ENCODE measurements around the gene ITPKB. TPM values are rescaled to one million over a fixed set of nuclear protein-coding genes. Genes with fewer than 3 reads are reported as not detected.

ITPKB gene
- total RNA-seq, 1 experiment from 2014 or later, result 4.4 TPM

DNA sequence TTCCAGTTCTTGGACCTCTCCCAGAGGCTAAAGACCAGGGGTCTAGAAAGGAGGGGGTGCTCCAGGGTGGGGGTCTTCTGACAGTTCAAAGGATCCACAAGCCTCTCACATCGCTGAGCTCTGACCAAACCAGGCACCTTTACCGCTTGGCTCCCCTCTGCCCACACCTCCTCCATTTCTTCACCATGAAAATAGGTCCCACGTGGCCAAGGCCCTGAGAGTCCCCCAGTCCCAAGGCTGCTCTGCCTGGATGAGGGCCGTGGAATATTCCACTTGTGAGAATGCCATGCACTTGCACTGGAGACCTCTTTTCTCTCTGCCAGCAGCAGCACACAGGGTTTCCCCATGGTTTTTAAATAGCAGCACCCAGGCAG, 87.4 kb downstream of the ITPKB start:
- H3K4me3 Mint-ChIP-seq (ENCODE audit: unreplicated experiment), result no peak overlapping the region
- Histone ChIP-seq H3K4me1 (peaks cover 30% of the 10 kb centered on the region), H3K9me3 (no peaks in the 10 kb centered on the region), H3K36me3 (ENCODE audit: control insufficient read depth, insufficient read depth, low read length) (no peaks in the 10 kb centered on the region; the same call in 1 of the 2 replicates), H3K4me3 (ENCODE audit: low read depth, low read length) (no peak overlapping the region), H3K27me3 (replicated peaks; ENCODE audit: control insufficient read depth, insufficient read depth, low read length) (peaks cover 1% of the 10 kb centered on the region; the same call in 1 of the 2 replicates)
- no peak for DNase-seq
- intact Hi-C loops (cut with micrococcal nuclease; ENCODE audit: unreplicated experiment), result loop anchor here (5.0 kb wide), 1 partner anchor 51 kb away; no protein-coding TSS in a partner anchor
- CTCF ChIA-PET, result no interaction called here
- H3K9me3 Mint-ChIP-seq (ENCODE audit: unreplicated experiment), result no peaks in the 10 kb centered on the region
- no peak overlapping the region for H3K27ac Mint-ChIP-seq (ENCODE audit: unreplicated experiment)
- peaks cover 17% of the 10 kb centered on the region for H3K4me1 Mint-ChIP-seq (ENCODE audit: low read depth, unreplicated experiment)
- TF ChIP-seq, protein P1, sequence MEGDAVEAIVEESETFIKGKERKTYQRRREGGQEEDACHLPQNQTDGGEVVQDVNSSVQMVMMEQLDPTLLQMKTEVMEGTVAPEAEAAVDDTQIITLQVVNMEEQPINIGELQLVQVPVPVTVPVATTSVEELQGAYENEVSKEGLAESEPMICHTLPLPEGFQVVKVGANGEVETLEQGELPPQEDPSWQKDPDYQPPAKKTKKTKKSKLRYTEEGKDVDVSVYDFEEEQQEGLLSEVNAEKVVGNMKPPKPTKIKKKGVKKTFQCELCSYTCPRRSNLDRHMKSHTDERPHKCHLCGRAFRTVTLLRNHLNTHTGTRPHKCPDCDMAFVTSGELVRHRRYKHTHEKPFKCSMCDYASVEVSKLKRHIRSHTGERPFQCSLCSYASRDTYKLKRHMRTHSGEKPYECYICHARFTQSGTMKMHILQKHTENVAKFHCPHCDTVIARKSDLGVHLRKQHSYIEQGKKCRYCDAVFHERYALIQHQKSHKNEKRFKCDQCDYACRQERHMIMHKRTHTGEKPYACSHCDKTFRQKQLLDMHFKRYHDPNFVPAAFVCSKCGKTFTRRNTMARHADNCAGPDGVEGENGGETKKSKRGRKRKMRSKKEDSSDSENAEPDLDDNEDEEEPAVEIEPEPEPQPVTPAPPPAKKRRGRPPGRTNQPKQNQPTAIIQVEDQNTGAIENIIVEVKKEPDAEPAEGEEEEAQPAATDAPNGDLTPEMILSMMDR (IDR thresholded peaks at IDR 0.05; ENCODE audit: insufficient read depth in 1 of 2, low read depth in 1 of 2, low read length in 1 of 2, severe bottlenecking in 1 of 2, unreplicated experiment in 1 of 2), result no peak
- no peaks in the 10 kb centered on the region for H3K27me3 Mint-ChIP-seq (ENCODE audit: insufficient read depth, unreplicated experiment)
- no peaks in the 10 kb centered on the region for H3K36me3 Mint-ChIP-seq (ENCODE audit: insufficient read depth, unreplicated experiment)
- POLR2A ChIA-PET, result no interaction called here
- no TSS peak for BruUV-seq (replicated peaks)

DNA sequence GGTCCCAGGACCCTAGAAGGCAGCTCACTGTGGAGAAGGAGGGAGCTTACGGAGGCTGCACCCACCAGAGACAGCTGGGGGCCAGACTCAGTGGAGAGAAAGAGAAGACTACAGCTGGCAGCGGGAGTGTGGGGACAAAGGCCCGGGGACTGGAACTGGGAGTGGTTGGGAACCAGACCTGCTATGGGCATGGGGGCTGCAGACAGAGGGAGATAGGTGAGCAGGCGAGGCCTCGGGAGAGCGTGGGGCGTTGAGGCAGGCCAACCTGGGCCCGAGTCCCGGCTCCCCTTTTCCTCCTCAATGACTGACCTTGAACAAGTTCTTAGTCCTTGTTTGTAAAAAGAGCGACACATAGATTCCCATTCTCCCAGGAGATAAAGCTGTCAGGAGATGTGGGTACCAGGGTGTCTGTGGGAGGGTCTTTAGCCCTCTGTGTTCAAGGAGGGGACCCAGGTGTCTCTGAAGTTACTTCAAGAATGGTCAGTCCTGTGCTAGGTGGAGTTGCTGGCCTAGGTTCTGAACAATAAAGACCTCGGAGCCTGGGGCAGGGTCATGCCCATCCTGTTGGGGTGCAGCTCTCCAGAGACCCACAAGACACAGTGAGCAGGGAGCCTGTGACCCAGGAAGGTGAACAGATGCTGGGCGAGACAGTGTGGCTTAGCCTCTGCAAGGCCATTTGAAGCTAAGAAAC, 87.9 kb downstream of the ITPKB start:
- CTCF ChIA-PET, result no interaction called here
- intact Hi-C loops (cut with micrococcal nuclease; ENCODE audit: unreplicated experiment), result loop anchor here (5.0 kb wide), 1 partner anchor 51 kb away; no protein-coding TSS in a partner anchor
- Histone ChIP-seq H3K4me3 (ENCODE audit: low read depth, low read length) (no peak overlapping the region), H3K9me3 (no peaks in the 10 kb centered on the region), H3K36me3 (ENCODE audit: control insufficient read depth, insufficient read depth, low read length) (no peaks in the 10 kb centered on the region; the same call in 1 of the 2 replicates), H3K4me1 (peaks cover 24% of the 10 kb centered on the region), H3K27me3 (replicated peaks; ENCODE audit: control insufficient read depth, insufficient read depth, low read length) (peaks cover 1% of the 10 kb centered on the region; the same call in 1 of the 2 replicates)
- Mint-ChIP-seq H3K9me3 (ENCODE audit: unreplicated experiment) (no peaks in the 10 kb centered on the region), H3K27ac (ENCODE audit: unreplicated experiment) (peak overlapping the region; percentile 37), H3K27me3 (ENCODE audit: insufficient read depth, unreplicated experiment) (no peaks in the 10 kb centered on the region), H3K36me3 (ENCODE audit: insufficient read depth, unreplicated experiment) (no peaks in the 10 kb centered on the region), H3K4me1 (ENCODE audit: low read depth, unreplicated experiment) (peaks cover 17% of the 10 kb centered on the region), H3K4me3 (ENCODE audit: unreplicated experiment) (no peak overlapping the region)
- no TSS peak for BruUV-seq (replicated peaks)
- POLR2A ChIA-PET, result no interaction called here
- TF ChIP-seq, protein P1 (IDR thresholded peaks at IDR 0.05; ENCODE audit: insufficient read depth in 1 of 2, low read depth in 1 of 2, low read length in 1 of 2, severe bottlenecking in 1 of 2, unreplicated experiment in 1 of 2), result no peak
- no peak for DNase-seq

DNA sequence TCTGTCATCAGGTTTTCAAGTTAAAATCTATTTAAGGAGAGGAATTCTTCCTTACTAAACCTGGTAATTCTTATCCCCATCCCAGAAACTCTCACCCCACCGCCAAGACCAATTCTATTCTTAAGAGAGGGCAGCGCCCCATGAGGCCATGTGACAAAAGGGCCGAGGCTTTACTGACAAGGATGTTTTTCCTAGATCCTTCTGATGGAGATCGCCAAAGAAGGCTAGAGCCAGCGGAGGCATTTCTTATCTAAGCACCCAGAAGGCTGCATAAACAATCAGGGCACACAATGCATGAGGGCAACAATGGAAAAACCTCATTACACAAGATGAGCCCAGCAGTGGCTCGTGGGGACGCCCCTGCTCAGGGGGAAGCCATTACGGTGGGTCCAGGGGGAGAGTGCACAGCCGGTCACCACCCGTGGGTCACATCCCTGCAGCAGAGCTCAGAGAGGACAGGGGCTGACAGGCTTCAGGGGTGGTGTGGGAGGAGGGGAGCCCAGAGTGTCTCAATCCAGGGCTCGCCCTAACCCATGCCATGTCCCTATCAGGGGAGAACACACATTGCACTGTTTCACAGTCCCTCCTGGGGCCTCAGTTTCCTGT, 88.7 kb downstream of the ITPKB start:
- Mint-ChIP-seq H3K4me1 (ENCODE audit: low read depth, unreplicated experiment) (peaks cover 17% of the 10 kb centered on the region), H3K36me3 (ENCODE audit: insufficient read depth, unreplicated experiment) (no peaks in the 10 kb centered on the region), H3K27me3 (ENCODE audit: insufficient read depth, unreplicated experiment) (no peaks in the 10 kb centered on the region), H3K27ac (ENCODE audit: unreplicated experiment) (no peak overlapping the region), H3K4me3 (ENCODE audit: unreplicated experiment) (no peak overlapping the region), H3K9me3 (ENCODE audit: unreplicated experiment) (no peaks in the 10 kb centered on the region)
- DNase-seq, result no peak
- TF ChIP-seq, protein P1 (IDR thresholded peaks at IDR 0.05; ENCODE audit: insufficient read depth in 1 of 2, low read depth in 1 of 2, low read length in 1 of 2, severe bottlenecking in 1 of 2, unreplicated experiment in 1 of 2), result no peak
- H3K9me3 ChIP-seq, result no peaks in the 10 kb centered on the region
- CTCF ChIA-PET, result no interaction called here
- POLR2A ChIA-PET, result no interaction called here
- no peak overlapping the region for H3K4me3 ChIP-seq (ENCODE audit: low read depth, low read length)
- peaks cover 1% of the 10 kb centered on the region; the same call in 1 of the 2 replicates for H3K27me3 ChIP-seq (replicated peaks; ENCODE audit: control insufficient read depth, insufficient read depth, low read length)
- BruUV-seq (replicated peaks), result no TSS peak
- H3K4me1 ChIP-seq, result peaks cover 21% of the 10 kb centered on the region
- no peaks in the 10 kb centered on the region; the same call in 1 of the 2 replicates for H3K36me3 ChIP-seq (ENCODE audit: control insufficient read depth, insufficient read depth, low read length)
- intact Hi-C loops (cut with micrococcal nuclease; ENCODE audit: unreplicated experiment), result loop anchor here (5.0 kb wide), 1 partner anchor 52 kb away; no protein-coding TSS in a partner anchor
